DMS114 treated with DMSO at 0.1 percent for 48 hours (cell line): ENCODE measurements around the gene SLC22A31.

Experiments
- DNase-seq: peaks from one replicate; lab custom pipeline; 2025; ENCODE audit not compliant: unreplicated experiment; lab: John Stamatoyannopoulos, UW

The SLC22A31 gene

DNA sequence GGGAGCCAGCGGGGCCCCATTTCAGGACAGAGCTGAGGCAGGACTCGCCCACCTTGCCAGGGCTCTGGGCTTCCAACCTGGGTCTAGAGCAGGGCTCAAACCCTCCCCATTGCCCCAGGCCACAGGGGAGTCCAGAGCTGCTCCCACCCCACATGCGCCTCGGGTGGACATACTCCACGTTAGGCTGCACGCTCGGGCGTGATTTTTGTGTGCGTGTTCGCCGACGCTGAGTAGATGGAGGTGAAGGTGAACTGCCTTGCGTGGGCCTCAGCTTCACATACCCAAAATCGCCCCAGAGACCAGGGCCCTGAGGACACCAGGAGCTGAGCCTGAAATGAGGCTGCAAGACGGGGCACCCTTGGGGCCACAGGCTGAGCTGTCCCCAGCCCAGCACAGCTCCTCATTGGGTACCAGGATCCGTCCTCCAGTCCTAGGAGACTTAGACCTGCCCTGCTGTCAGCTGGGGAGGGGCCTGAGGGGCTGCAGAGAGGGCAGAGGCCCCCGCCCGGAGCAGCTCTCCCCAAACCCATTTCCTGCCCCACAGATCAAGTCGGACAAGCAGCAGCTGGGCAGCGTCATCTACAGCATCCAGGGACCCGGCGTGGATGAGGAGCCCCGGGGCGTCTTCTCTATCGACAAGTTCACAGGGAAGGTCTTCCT lies 20.6 kb downstream of the SLC22A31 start:
- no peak for DNase-seq

- no peak for DNase-seq
Observed at GRCh38 chr16:89179148-89179484, 21.2 kb downstream of the SLC22A31 start.

GRCh38 chr16:89178453-89179147 lies 21.7 kb downstream of the SLC22A31 start:
- DNase-seq = no peak

DNA sequence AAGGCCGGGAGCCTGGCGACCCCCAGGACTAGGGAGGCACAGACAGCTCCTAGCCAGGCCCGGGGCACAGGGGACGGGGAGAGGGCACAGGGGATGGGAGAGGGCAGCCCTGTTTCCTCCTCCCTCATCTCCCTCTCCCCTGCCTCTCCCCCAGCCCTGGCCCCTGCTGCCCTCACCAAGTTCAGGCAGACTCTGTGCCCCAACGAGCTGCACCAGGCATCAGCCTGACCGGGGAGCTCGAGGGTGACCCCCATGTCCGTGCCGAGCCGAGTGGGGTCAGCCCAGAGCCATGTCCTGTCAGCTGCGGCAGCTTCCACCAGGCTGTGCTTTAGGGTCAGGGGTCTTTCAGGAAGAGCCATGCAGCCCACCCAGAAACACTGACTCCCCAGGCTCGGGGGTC lies 22.8 kb downstream of the SLC22A31 start:
- DNase-seq = no peak

GRCh38 chr16:89176717-89177116 lies 23.6 kb downstream of the SLC22A31 start:
- no peak for DNase-seq

DNA sequence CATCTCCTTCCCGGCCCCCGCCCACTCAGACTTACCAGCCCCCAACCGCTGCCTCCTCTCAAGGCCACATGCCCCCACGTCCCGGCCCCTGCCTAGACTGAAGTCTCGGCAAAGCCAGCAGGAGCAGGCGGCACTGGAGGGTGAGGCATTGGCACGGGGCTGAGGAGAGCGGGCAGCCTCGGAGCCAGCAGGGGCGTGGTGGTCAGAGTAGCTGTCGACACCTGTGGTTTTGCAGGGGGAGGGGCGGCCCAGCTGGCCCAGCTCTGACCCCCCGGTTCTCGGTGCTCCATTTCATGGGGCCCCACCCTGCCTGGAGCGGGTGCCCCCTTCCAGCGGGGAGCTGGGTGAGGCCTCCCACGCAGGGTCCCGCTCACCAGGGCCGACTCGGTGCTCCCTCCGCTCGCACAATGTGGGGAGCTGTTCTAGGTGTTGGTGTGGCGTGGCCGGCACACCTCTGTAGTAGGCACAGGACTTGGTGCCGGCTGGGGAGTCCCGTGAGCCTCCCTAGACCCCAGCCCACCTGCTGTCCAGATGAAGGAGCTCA lies 24.1 kb downstream of the SLC22A31 start:
- DNase-seq = no peak

- no peak for DNase-seq
Observed at GRCh38 chr16:89175280-89176146, 24.8 kb downstream of the SLC22A31 start.

- DNase-seq = no peak
Observed at GRCh38 chr16:89174877-89175276, 25.5 kb downstream of the SLC22A31 start.

DNA sequence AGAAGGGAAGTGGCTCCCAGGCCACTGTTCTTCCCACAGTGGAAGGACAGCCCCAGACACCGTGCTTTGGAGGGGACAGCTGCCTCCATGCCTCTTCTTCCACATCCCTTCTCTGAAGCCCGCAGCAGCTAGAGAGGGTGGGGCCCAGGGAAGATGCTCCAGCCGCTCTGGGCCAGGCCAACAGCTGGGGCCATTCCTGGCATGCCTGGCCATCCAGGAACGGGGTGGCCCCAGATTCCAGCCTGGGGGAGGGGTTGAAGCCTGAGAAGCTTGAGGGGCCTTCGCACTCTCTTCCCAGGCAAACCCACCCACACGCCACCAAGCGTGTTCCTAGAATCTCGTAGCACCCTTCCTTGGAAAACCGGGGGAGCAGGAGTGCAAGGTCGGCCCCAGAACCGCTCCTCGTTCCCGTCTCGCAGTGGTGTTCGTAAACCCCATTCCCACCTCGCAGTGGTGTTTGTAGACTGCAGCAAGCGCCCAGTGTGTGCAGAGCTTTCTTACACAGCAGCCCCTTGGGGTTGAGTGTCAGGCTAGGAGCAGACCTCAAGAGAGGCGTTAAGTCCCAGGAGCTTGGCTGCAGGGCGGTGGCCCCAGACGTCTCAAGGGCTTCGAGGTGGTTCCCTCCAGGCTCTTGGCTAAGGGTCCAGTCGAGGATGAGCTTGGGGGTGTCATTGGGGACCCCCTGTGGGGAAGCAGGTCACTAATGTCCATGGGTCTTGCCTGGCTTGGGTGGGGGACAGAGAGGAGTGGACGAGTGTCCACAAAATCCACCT lies 26.1 kb downstream of the SLC22A31 start:
- no peak for DNase-seq

GRCh38 chr16:89173174-89173921 lies 27.0 kb downstream of the SLC22A31 start:
- no peak for DNase-seq

- DNase-seq = no peak
Observed at GRCh38 chr16:89172528-89173173, 27.7 kb downstream of the SLC22A31 start.

DNA sequence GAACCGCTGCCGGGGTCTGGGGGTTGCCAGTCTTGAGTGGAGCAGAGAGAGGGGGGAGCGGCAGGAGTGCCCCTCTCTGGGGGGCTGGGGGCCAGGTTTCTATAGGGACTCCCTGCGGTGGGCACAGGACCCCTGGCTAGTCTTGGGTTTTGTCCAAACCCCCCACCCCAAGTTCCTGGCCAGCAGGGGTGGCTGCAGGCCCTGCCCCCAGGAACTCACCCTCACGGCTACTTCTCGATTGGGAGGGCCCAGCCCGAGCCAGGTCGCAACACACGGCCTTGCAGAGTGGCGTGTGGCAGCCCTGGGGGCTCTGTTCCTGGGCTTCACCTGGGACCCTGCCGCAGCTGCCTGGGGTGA lies 28.2 kb downstream of the SLC22A31 start:
- no peak for DNase-seq

DNA sequence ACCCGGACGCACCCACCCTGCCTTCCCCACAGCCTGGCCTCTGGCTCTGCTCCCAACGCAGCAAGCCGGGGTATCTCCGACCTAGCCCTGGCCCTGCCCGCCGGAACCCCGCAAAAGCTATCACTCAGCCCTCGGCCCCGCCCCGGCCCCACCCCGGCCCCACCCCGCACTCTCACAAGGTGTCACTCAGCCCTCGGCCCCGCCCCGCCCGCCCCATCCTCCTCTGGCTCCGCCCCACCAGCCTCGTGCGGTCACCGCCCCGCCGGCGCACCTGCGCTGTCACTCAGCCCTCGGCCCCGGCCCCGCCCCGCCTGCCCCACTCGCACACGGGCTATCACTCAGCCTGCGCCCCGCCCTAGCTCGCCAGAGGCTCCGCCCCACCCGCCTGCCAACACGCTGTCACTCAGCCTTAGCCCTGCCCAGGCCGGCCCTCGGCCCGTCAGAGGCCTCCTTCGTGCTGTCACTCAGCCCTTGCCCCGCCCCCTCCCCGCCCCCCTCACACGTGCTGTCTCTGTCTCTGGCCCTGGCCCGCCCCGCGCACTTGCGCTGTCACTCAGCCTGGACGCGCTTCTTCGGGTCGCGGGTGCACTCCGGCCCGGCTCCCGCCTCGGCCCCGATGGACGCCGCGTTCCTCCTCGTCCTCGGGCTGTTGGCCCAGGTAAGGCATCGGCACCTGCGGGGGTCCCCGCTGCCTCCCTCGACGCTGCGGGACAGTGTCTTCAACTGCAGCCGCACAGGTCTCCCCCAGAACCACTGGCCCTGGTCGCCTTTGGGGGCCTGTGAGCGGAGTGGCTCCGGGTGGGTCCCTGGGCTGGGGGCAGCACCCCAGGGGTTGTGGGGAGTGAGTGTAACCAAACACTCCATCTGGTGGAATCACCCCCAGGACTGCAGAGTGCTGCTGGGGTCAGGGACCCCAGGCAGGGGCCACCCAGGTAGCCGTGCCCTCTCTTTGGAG lies 28.8 kb downstream of the SLC22A31 start, which contains the start of gene CDH15:
Gene CDH15, plus strand, starts transcription at position 533 of the 955 bp plus-strand sequence. Its CDS starts 84 bp downstream, at position 617.
- peak; percentile 62 for DNase-seq

- no peak for DNase-seq
Observed at GRCh38 chr16:89170346-89171215, 29.8 kb downstream of the SLC22A31 start.

DNA sequence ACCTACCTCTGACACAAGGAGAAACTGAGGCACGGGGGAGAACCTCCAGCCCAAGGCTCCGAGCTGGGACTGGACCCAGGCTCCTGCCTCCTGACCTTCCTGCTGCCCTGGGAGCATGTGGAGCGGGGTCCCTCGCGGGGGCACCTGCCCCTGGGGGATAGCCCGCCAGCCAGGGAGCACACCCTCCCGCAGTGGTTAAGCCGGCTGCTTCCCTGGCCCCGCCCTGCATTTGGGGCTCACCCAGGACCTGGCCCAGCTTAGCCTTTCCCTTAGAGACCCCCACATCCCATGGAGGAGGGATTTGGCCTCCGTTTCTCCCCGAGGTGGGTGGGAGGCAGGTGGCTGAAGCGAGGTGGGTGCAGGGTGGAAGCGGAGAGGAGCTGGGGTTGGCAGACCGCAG lies 30.6 kb downstream of the SLC22A31 start:
- DNase-seq = no peak

- DNase-seq = no peak
Observed at GRCh38 chr16:89168381-89169189, 31.8 kb downstream of the SLC22A31 start.
